ENCODE results near the gene SERINC2. TPM values are rescaled to one million over a fixed set of nuclear protein-coding genes. Genes with fewer than 3 reads are reported as not detected.

Gene SERINC2
- polyA plus RNA-seq (ENCODE audit: insufficient read length in 4 of 4), result 10 to 100 TPM; 38.4 to 57.1 (median 47.9) TPM

- no peak for DNase-seq (ENCODE audit: low read depth in 4 of 4, low spot score in 2 of 4)
Observed at GRCh38 chr1:31412732-31413404, at the start of gene SERINC2. TSS of gene SERINC2 (plus strand) at chr1:31413213. CDS start at chr1:31413266, 53 bp downstream.

- peak in 1 of 4 donors; percentile 47 for DNase-seq (ENCODE audit: low read depth in 4 of 4, low spot score in 2 of 4)
Observed at GRCh38 chr1:31364561-31365250, 48.3 kb upstream of the SERINC2 start.

GRCh38 chr1:31366796-31367195, 46.2 kb upstream of the SERINC2 start:
- no peak for DNase-seq (ENCODE audit: low read depth in 4 of 4, low spot score in 2 of 4)

GRCh38 chr1:31368611-31369107, 44.4 kb upstream of the SERINC2 start:
- DNase-seq (ENCODE audit: low read depth in 4 of 4, low spot score in 2 of 4), result no peak

- DNase-seq (ENCODE audit: low read depth in 4 of 4, low spot score in 2 of 4), result no peak
Observed at GRCh38 chr1:31370021-31370420, 43.0 kb upstream of the SERINC2 start.

GRCh38 chr1:31370565-31370964, 42.4 kb upstream of the SERINC2 start:
- DNase-seq (ENCODE audit: low read depth in 4 of 4, low spot score in 2 of 4), result no peak

- DNase-seq (ENCODE audit: low read depth in 4 of 4, low spot score in 2 of 4), result no peak
Observed at GRCh38 chr1:31371121-31371959, 41.7 kb upstream of the SERINC2 start.

- no peak for DNase-seq (ENCODE audit: low read depth in 4 of 4, low spot score in 2 of 4)
Observed at GRCh38 chr1:31372051-31372450, 41.0 kb upstream of the SERINC2 start.

- no peak for DNase-seq (ENCODE audit: low read depth in 4 of 4, low spot score in 2 of 4)
Observed at GRCh38 chr1:31372751-31373055, 40.3 kb upstream of the SERINC2 start.

- peak in 3 of 4 donors; percentile 59 to 70 (median 62) for DNase-seq (ENCODE audit: low read depth in 4 of 4, low spot score in 2 of 4)
Observed at GRCh38 chr1:31373056-31373896, 39.7 kb upstream of the SERINC2 start, which contains the start of gene FABP3. TSS of gene FABP3 (minus strand) at chr1:31373076. CDS start at chr1:31373014, 62 bp downstream.

GRCh38 chr1:31373897-31374486, 39.0 kb upstream of the SERINC2 start:
- DNase-seq (ENCODE audit: low read depth in 4 of 4, low spot score in 2 of 4), result no peak

GRCh38 chr1:31374511-31375196, 38.4 kb upstream of the SERINC2 start:
- DNase-seq (ENCODE audit: low read depth in 4 of 4, low spot score in 2 of 4), result no peak

GRCh38 chr1:31376375-31377134, 36.5 kb upstream of the SERINC2 start:
- no peak for DNase-seq (ENCODE audit: low read depth in 4 of 4, low spot score in 2 of 4)

- no peak for DNase-seq (ENCODE audit: low read depth in 4 of 4, low spot score in 2 of 4)
Observed at GRCh38 chr1:31377364-31377863, 35.6 kb upstream of the SERINC2 start.

- no peak for DNase-seq (ENCODE audit: low read depth in 4 of 4, low spot score in 2 of 4)
Observed at GRCh38 chr1:31378001-31378400, 35.0 kb upstream of the SERINC2 start.

GRCh38 chr1:31380181-31380580, 32.8 kb upstream of the SERINC2 start:
- no peak for DNase-seq (ENCODE audit: low read depth in 4 of 4, low spot score in 2 of 4)

GRCh38 chr1:31381394-31382294, 31.4 kb upstream of the SERINC2 start:
- no peak for DNase-seq (ENCODE audit: low read depth in 4 of 4, low spot score in 2 of 4)
